ENCODE results near the gene CNOT2. TPM values are rescaled to one million over a fixed set of nuclear protein-coding genes. Genes with fewer than 3 reads are reported as not detected.

The CNOT2 gene
- total RNA-seq, 1 donor from 2014 or later: 36.9 TPM

DNA sequence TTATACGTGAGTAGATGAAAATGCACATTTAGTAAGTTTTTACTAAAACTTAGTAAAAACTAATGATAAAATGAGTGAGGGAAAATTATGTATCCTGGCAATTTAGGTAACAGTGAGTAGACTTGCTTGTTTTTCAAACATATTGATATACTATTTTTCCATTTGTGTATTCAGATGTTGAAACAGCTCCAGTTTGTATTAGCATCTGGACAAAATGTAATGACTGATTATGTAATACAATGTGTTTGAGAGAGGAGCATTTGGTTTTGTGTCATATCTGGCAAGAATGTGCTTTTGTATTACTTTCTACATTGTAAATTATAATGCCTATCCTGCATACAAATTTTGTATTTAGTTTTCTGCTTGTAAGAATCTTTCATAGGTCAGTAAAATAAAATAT lies 5.6 kb downstream of the CNOT2 start:
- no peak for DNase-seq
- ATAC-seq: no peak
- intact Hi-C loops (cut with micrococcal nuclease): no loop called here

DNA sequence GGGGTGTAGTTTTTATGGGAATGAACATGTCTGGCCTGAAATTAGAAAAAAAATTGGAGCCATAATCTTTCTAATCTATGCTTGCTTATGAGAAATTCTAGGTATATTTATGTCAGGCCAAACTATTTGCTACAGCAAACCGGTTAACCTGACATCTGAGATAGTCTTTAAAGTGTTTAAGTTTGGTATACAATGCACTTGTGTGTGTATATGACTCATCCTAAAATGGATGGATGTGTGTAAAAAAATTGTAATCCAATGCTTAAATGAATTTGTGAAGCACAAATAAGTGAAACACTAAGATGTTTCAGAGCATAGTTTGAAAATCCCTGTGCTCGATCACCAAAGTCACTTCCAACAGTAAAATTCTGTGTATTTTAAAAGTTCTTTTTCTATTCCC lies 6.7 kb downstream of the CNOT2 start:
- intact Hi-C loops (cut with micrococcal nuclease): no loop called here
- ATAC-seq (no peak), DNase-seq (no peak)

- intact Hi-C loops (cut with micrococcal nuclease): no loop called here
- ATAC-seq (no peak), DNase-seq (no peak)
Observed at GRCh38 chr12:70251226-70251625, 8.0 kb downstream of the CNOT2 start.

- no peak for ATAC-seq
- no peak for DNase-seq
- intact Hi-C loops (cut with micrococcal nuclease): no loop called here
Observed at GRCh38 chr12:70251661-70252060, 8.4 kb downstream of the CNOT2 start.

DNA sequence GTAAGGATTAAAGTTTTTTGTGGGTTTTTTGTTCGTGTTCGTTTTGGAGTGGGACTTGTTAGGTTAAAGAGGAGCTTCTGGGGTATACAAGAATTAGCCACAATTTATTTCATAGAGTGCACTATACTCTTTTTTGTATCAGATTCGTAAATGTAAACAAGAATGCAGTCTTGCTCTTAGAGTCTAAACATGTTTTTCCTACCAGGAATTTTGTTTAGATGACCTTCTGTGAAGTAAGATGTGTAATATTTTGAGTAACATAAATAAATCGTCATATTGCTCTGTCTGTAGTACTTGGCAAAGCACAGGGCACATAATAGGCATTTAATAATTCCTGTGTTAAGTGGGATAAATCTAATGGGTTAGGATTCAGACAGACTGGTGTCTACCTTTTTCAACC lies 9.6 kb downstream of the CNOT2 start:
- intact Hi-C loops (cut with micrococcal nuclease): no loop called here
- ATAC-seq (no peak), DNase-seq (no peak)

DNA sequence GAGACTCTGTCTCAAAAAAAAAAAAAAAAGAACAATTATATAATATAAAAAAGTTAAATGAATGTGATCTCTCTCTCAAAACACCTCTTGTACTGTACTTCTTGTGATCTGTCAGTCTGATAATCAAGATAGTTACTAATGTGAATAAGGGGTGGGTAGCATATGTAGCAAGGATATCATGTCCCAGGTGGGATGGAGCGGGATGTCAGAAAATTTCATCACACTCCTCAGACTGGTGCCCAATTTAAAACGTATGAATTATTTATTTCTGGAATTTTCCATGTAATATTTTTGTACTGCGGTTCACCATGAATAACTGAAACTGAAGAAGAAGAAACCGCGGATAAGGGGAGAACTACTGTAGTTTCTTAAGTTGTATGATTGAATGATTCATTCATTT lies 11.0 kb downstream of the CNOT2 start:
- no peak for ATAC-seq
- no peak for DNase-seq
- intact Hi-C loops (cut with micrococcal nuclease): no loop called here

GRCh38 chr12:70254846-70255245 lies 11.6 kb downstream of the CNOT2 start:
- intact Hi-C loops (cut with micrococcal nuclease): no loop called here
- no peak for DNase-seq
- no peak for ATAC-seq

DNA sequence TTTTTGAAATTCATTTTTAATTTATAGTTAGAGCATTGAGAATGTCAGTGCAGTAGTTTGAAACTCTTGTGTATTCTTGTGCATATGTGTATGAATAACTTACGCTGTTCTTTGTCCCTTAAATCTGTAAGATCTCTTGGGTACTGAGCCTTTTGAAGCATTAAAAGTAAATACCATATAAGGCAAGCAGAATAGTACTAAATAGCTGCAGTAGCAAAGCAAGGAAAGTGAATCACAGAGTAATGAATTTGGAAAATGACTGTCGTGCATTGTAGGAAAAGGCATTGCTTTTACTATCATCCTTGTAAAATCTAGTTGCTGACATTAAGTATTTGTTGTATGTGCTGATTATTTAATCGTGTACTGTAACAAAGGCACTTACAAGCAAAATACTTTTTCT lies 12.1 kb downstream of the CNOT2 start:
- intact Hi-C loops (cut with micrococcal nuclease): no loop called here
- ATAC-seq: no peak

GRCh38 chr12:70258605-70259403 lies 15.6 kb downstream of the CNOT2 start:
- DNase-seq: no peak
- ATAC-seq: no peak
- intact Hi-C loops (cut with micrococcal nuclease): no loop called here

More for the DNA sequence above, 12.1 kb downstream of the CNOT2 start:
- no peak for DNase-seq

DNA sequence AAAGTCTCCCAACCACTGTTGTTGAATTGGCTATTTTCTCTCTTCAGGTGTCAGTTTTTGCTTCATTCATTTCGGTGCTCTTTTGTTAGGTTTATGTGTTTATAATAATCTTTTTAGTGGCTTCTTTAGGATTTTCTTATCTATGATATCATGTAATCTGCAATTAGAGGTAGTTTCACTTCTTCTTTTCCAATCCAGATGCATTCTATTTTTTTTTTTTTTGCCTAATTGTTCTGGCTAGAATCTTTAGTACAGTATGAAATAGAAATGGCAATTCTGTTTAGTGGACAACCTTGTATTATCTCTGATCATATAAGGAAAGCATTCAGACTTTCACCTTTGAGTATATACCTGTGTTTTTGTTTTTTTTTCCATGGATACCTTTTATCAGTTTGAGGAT lies 17.4 kb downstream of the CNOT2 start:
- DNase-seq (no peak), ATAC-seq (no peak)
- intact Hi-C loops (cut with micrococcal nuclease): no loop called here

GRCh38 chr12:70264067-70264867 lies 21.0 kb downstream of the CNOT2 start:
- intact Hi-C loops (cut with micrococcal nuclease): no loop called here
- ATAC-seq (no peak), DNase-seq (no peak)

GRCh38 chr12:70265132-70265531 lies 21.9 kb downstream of the CNOT2 start:
- ATAC-seq: no peak
- intact Hi-C loops (cut with micrococcal nuclease): no loop called here
- no peak for DNase-seq

DNA sequence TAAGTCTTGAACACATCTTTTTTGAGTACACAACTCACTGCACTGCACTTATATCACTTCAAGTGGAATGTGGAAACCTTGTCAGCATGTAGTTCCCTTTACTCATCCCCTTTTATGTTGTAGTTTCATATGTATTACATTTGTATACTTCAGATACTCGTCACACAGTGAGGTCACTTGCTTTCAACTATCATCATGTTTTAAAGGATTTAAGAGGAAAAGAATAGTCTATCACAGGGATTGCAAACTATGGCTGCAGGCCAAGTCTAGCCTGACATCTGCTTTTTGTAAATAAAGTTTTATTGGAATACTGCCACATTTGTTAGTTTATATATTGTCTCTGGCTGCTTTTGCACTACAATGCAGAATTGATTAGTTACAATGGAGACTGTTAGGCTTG lies 24.3 kb downstream of the CNOT2 start:
- no peak for ATAC-seq
- intact Hi-C loops (cut with micrococcal nuclease): no loop called here
- DNase-seq: no peak

- DNase-seq: no peak
- no peak for ATAC-seq
- intact Hi-C loops (cut with micrococcal nuclease): no loop called here
Observed at GRCh38 chr12:70268972-70269371, 25.7 kb downstream of the CNOT2 start.

- DNase-seq: no peak
- ATAC-seq: no peak
- intact Hi-C loops (cut with micrococcal nuclease): no loop called here
Observed at GRCh38 chr12:70270108-70270507, 26.9 kb downstream of the CNOT2 start.

DNA sequence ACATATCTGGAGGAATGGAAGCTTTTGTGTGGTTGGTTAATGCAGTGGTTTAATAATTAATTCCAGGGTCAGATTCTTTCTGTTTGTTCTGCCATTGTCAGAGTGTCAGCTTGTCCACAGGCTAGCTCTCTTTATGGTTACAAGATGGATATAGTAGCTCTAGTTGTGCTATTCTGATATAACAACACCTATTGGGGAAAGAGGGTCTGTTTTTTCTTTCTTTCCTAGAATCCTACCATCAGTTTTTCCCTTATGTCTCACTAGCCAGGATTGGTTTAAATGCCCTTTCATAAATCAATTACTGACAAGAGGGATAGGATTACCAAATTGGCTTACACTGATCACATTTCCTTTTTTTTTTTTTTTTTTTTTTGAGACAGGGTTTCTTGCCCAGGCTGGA lies 27.8 kb downstream of the CNOT2 start:
- DNase-seq (no peak), ATAC-seq (no peak)
- intact Hi-C loops (cut with micrococcal nuclease): no loop called here

GRCh38 chr12:70272510-70272909 lies 29.3 kb downstream of the CNOT2 start:
- intact Hi-C loops (cut with micrococcal nuclease): no loop called here
- no peak for ATAC-seq
- DNase-seq: no peak

DNA sequence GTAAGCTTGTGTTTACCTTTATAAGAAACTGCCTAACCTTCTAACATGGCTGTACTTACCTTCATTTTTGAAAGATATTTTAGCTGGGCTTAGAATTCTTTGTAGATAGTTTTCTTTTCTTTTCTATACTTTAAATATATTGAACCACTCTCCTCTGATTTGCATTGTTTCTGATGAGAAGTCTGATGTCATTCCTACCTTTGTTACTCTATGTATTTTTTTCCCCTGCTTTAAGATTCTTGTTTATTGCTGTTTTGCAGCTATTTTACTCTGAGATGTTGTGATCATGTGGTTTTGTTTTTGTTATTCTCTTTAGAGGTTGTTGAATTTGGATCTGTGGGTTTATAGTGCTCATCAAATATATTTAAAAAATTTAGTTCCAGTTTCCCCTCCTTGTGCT lies 31.8 kb downstream of the CNOT2 start:
- no peak for DNase-seq
- intact Hi-C loops (cut with micrococcal nuclease): no loop called here

DNA sequence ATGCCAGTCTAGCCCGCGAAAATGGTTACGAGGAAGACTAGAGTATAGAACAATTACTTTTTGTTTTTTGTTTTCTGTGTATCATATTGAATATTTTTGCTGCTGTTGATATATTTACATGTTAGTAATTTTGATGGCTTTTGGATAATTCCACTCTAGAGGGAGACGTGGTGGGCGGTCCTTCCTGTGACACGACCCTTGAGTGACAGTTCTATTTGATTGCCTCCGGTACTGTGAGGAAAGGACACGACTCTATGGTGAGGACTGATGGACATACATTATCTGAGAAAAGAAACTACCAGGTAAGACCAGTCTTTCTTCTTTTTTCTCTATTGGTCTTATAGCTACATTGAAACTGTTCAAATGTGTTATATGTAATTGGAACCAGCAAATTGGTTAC lies 34.7 kb downstream of the CNOT2 start:
- no peak for DNase-seq
- no peak for ATAC-seq
- intact Hi-C loops (cut with micrococcal nuclease): no loop called here

More for the DNA sequence above, 31.8 kb downstream of the CNOT2 start:
- no peak for ATAC-seq

GRCh38 chr12:70278945-70279344 lies 35.7 kb downstream of the CNOT2 start:
- intact Hi-C loops (cut with micrococcal nuclease): no loop called here
- DNase-seq (no peak), ATAC-seq (no peak)

DNA sequence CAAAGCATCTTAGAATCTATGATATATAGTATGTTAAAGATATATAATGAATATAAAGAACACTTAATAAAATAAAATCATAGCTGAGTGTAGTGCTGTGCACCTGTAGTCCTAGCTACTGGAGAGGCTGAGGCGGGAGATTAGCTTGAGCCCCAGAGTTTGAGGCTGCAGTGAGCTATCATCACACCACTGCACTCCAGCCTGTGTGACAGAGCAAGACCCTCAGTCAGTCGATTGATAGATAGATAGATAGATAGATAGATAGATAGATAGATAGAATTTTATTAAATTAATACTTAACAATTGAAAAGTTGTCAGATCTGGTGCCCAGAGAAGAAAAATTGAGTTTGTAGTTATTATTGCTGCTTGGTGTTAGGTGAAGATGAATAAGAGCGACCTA lies 40.0 kb downstream of the CNOT2 start:
- DNase-seq (no peak), ATAC-seq (no peak)
- intact Hi-C loops (cut with micrococcal nuclease): no loop called here

Measured in left ventricle myocardium superior (tissue), 1 donor.